Measurements from ENCODE around the gene SAMD11. TPM values are rescaled to one million over a fixed set of nuclear protein-coding genes. Genes with fewer than 3 reads are reported as not detected.

Gene SAMD11
- total RNA-seq, 1 experiment from 2014 or later, result 13.5 TPM

DNA sequence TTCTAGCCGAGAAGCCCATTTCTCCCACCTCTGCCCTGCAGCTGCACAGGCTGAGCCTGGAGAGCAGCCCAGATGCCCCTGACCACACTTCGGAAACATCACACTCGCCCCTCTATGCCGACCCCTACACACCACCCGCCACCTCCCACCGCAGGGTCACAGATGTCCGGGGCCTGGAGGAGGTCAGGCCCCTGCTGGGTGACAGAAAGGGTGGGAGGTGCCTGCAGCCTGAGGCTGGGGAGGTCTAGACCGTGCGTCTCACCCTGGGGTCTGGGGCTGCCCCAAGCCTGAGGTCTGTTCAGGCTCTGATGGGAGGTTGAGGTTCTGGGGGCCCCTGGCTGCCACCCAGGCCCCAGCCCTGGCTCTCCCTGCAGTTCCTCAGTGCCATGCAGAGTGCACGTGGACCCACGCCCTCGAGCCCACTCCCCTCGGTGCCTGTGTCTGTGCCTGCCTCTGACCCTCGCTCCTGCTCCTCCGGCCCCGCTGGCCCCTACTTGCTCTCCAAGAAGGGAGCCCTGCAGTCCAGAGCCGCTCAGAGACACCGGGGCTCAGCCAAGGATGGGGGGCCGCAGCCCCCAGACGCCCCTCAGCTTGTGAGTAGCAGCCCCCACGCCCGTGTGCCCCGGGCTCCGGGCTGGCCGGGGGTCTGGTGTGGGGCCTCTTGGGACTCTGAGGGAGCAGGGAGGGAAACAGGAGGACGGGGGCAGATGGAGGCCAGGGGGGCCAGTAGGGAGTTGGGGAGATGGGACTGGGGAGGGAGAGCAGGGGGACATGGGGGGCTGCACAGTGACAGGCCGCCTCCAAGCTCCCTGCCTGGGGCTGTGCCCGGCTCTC lies 50.0 kb downstream of the SAMD11 start:
- DNase-seq, result no peak
- no peak overlapping the region for H3K56ac ChIP-seq (ENCODE audit: insufficient read length, low read depth, low read length)
- no peak for TF ChIP-seq CTCF (conservative IDR thresholded peaks at IDR 0.05)
- no peak overlapping the region for H2BK15ac ChIP-seq (ENCODE audit: low read depth, low read length)
- no peak overlapping the region for H2AK5ac ChIP-seq (ENCODE audit: insufficient read length, low read length)
- H3T11ph ChIP-seq (ENCODE audit: low read length), result no peak overlapping the region
- H3K18ac ChIP-seq (ENCODE audit: insufficient read length, low read depth, low read length), result no peak overlapping the region
- Mint-ChIP-seq H3K9me3 (peaks cover 6 to 9% of the 10 kb centered on the region in 2 experiments), H3K4me3 (no peak overlapping the region), H3K27me3 (ENCODE audit: low read depth) (peaks cover 53% of the 10 kb centered on the region), H3K4me1 (peaks cover 5 to 11% of the 10 kb centered on the region in 2 experiments; a peak in 3 of 4 replicates), H3K27ac (peak overlapping the region in 1 of 3 experiments; percentile 89; a peak in 1 of 7 replicates), H3K36me3 (ENCODE audit: insufficient read depth in 1 of 3, low read depth in 3 of 3) (peaks cover 0 to 6% (median 4%) of the 10 kb centered on the region in 3 experiments; a peak in 4 of 7 replicates)
- no peak overlapping the region for H3K4ac ChIP-seq (ENCODE audit: low read depth, low read length)
- no peaks in the 10 kb centered on the region for H3K79me1 ChIP-seq (ENCODE audit: insufficient read depth, low read depth, low read length, poor library complexity, severe bottlenecking)
- H2BK12ac ChIP-seq (ENCODE audit: insufficient read length, low read depth, low read length), result no peak overlapping the region
- no peaks in the 10 kb centered on the region for H3K9me3 ChIP-seq (ENCODE audit: control insufficient read depth, low read depth, low read length)
- H3K4me2 ChIP-seq (ENCODE audit: insufficient read depth, insufficient read length, low read length), result no peak overlapping the region
- no peaks in the 10 kb centered on the region for H3K23me2 ChIP-seq (ENCODE audit: insufficient read length, low read depth, low read length, poor library complexity, severe bottlenecking)
- H4K8ac ChIP-seq (replicated peaks; ENCODE audit: insufficient read length, low read depth, low read length), result no peak overlapping the region
- H2BK5ac ChIP-seq (ENCODE audit: insufficient read length, low read length), result no peak overlapping the region
- no peak overlapping the region for H3K27ac ChIP-seq (ENCODE audit: insufficient read length, low read depth, low read length)
- no CpG with 5 or more reads among the region's 28 CpGs for WGBS (ENCODE audit: extremely low coverage, insufficient read length, low lambda C conversion rate)
- no peak overlapping the region for H2AFZ ChIP-seq (ENCODE audit: low read length)
- H2BK120ac ChIP-seq (ENCODE audit: low read depth, low read length, poor library complexity, severe bottlenecking), result no peak overlapping the region
- no peak overlapping the region for H4K5ac ChIP-seq (ENCODE audit: insufficient read length, low read depth, low read length)
- no peak overlapping the region for H4K91ac ChIP-seq (ENCODE audit: insufficient read length, low read depth, low read length)
- H3K9ac ChIP-seq (ENCODE audit: extremely low read depth, insufficient read length, low read length), result no peak overlapping the region
- H3K4me1 ChIP-seq (ENCODE audit: insufficient read depth, low read length), result no peaks in the 10 kb centered on the region
- H3K23ac ChIP-seq (ENCODE audit: insufficient read length, low read depth, low read length), result no peak overlapping the region
- no peaks in the 10 kb centered on the region for H3K79me2 ChIP-seq (ENCODE audit: insufficient read depth, low read length)
- no peak overlapping the region for H2BK20ac ChIP-seq (ENCODE audit: low read depth, low read length, poor library complexity, severe bottlenecking)
- peaks cover 9% of the 10 kb centered on the region; the same call in 1 of the 2 replicates for H3K27me3 ChIP-seq (ENCODE audit: insufficient read depth, low read length)
- no peaks in the 10 kb centered on the region for H4K20me1 ChIP-seq (ENCODE audit: control insufficient read depth, insufficient read depth, insufficient read length)
- H3K14ac ChIP-seq (ENCODE audit: insufficient read depth, low read length), result no peak overlapping the region; the same call in 1 of the 2 replicates

Measured in H9 (cell line).